ENCODE measurements around the gene HP.
"Not testable (repeated sequence)": the region's sequence is repeated elsewhere in the genome, so short reads cannot be mapped to it uniquely, and the experiment has no call there.

Gene HP

GRCh38 chr16:72043539-72043938 is 10.8 kb upstream of the HP start:
- no peak for DNase-seq (ENCODE audit: low read depth)

- DNase-seq (ENCODE audit: low read depth) = no peak
Measured at GRCh38 chr16:72044296-72044695, 10.0 kb upstream of the HP start.

GRCh38 chr16:72044825-72045359 is 9.4 kb upstream of the HP start:
- no peak for DNase-seq (ENCODE audit: low read depth)

GRCh38 chr16:72049110-72049509 is 5.2 kb upstream of the HP start:
- DNase-seq (ENCODE audit: low read depth) = no peak

- DNase-seq (ENCODE audit: low read depth) = peak; percentile 4
Measured at GRCh38 chr16:72050769-72051464, 3.4 kb upstream of the HP start.

DNA sequence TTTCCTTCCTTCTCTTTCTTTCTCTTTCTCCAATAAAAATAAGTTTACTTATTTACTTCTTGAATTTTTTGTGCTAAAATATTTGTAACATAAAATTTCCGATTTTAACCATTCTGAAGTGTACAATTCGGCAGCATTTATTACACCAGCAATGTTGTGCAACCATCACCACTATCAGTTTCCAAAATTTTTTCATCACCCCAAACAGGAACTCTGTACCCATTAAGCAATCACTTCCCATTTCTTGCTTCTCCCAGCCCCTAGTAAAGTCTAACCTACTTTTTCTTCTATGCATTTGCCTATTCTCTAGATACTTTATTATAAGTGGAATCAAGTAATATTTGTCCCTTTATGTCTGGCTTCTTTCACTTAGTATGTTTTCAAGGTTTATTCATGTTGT is 2.5 kb upstream of the HP start:
- DNase-seq (ENCODE audit: low read depth) = no peak

DNA sequence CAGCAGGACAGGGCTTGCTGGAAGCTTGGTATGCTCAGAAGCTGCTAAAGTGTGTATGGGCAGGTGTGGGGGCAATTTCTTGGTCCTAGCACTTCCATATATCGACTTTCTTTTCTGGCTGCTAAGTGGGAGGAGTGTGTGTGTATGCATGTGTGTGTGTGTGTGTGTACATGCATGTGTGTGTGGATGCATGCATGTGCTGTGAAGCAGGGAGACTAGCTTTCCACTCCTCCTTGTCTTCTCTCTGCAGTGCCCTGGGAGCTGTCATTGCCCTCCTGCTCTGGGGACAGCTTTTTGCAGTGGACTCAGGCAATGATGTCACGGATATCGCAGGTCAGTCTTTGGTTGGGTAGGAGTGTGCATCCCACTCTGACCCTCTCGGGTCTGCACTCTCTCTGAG is 1.6 kb downstream of the HP start:
- no peak for DNase-seq (ENCODE audit: low read depth)

DNA sequence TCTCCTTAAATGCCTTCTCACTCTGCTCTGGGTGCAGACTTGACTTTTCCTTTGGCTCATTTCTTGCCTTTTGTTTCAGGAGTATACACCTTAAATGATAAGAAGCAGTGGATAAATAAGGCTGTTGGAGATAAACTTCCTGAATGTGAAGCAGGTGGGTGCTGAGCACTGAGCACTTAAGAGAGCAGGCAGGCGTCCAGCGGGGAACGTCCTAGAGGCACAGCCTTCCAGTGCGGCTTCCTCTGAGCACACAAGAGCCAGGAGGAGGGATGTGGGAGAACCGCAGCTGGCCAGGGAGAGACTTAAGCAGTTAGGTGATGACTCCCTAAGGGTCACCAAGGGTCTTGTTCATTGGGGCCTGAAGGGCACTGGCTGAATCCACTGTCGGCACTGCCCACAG is 3.0 kb downstream of the HP start:
- not testable (repeated sequence) for DNase-seq (ENCODE audit: low read depth)

- not testable (repeated sequence) for DNase-seq (ENCODE audit: low read depth)
Measured at GRCh38 chr16:72059060-72059459, 4.8 kb downstream of the HP start.

- DNase-seq (ENCODE audit: low read depth) = no peak
Measured at GRCh38 chr16:72060405-72060804, 6.1 kb downstream of the HP start.

DNA sequence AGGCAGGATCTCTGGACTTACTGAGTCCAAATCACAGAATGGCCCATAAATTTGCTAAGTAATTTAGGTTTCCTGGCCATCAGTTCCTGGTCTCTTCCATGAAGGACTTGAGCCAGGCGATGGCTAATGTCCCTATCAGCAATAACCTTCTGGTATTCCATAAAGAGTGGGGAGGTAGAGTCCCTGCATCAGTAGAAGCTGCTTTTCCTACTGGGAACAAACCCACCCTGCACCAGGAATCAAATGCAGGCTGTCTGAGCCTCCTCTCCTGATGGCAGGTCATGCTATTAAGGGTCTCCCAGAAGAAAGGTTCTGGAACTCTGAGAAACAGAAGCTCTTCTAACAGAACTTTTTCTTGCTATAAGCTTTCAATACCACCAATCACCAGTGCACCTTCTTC is 7.3 kb downstream of the HP start:
- DNase-seq (ENCODE audit: low read depth) = no peak

- DNase-seq (ENCODE audit: low read depth) = no peak
Measured at GRCh38 chr16:72064361-72064894, 10.1 kb downstream of the HP start.

- DNase-seq (ENCODE audit: low read depth) = peak; percentile 46
Measured at GRCh38 chr16:72066747-72067146, 12.4 kb downstream of the HP start.

- DNase-seq (ENCODE audit: low read depth) = no peak
Measured at GRCh38 chr16:72068930-72069329, 14.6 kb downstream of the HP start.

GRCh38 chr16:72072514-72073342 is 18.4 kb downstream of the HP start:
- peak; percentile 31 for DNase-seq (ENCODE audit: low read depth)

- no peak for DNase-seq (ENCODE audit: low read depth)
Measured at GRCh38 chr16:72073560-72074230, 19.4 kb downstream of the HP start.

DNA sequence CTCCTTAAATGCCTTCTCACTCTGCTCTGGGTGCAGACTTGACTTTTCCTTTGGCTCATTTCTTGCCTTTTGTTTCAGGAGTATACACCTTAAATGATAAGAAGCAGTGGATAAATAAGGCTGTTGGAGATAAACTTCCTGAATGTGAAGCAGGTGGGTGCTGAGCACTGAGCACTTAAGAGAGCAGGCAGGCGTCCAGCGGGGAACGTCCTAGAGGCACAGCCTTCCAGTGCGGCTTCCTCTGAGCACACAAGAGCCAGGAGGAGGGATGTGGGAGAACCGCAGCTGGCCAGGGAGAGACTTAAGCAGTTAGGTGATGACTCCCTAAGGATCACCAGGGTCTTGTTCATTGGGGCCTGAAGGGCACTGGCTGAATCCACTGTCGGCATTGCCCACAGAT is 20.8 kb downstream of the HP start:
- DNase-seq (ENCODE audit: low read depth) = not testable (repeated sequence)

- DNase-seq (ENCODE audit: low read depth) = not testable (repeated sequence)
Measured at GRCh38 chr16:72076991-72077706, 22.8 kb downstream of the HP start.

DNA sequence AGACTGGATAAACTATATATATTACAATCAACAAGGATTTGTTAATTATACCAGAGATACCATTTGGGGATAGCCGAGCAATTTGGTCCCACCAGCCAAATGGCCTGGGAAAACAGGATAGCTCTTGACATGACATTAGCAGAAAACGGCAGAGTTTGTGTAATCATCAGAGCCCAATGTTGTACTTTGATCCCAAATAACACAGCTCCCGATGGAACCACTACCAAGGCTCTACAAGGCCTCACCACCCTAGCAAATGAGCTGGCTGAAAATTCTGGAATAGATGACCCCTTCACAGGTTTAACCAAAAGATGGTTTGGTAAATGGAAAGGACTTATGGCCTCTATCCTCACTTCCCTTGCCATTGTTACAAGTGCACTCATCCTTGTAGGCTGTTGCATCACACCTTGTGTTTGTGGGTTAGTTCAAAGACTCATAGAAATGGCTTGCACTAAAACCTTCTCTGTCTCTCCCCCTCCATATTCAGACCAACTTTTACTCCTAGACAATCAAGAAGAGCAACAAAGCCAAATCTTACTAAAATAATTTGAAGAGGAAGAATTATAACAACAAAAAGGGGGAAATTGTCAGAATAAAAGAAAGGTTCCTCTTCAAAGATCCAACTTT is 29.6 kb downstream of the HP start:
- DNase-seq (ENCODE audit: low read depth) = no peak

DNA sequence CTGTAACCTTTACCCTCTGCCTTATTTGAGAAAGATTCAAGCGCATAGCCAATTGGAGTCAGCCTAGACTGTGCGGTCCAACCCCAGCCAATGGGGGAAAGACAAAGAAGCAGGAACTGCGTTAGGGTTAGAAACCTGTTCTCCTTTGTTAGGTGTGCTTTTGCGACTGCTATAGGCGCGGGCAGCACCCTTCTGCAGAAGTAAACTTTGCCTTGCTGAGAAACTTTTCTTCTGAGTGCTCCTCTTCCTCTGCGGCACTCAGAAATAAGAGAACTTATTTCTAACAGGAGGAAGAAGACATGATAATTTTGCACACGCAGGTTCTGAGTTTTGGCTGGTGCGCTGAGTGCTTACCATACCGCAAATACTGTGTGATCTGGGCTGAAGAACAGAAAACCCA is 30.1 kb downstream of the HP start:
- no peak for DNase-seq (ENCODE audit: low read depth)

GRCh38 chr16:72085002-72085401 is 30.7 kb downstream of the HP start:
- no peak for DNase-seq (ENCODE audit: low read depth)
